ENCODE measurements around the gene PTTG1IP.
"Not testable (repeated sequence)": the region's sequence is repeated elsewhere in the genome, so short reads cannot be mapped to it uniquely, and the experiment has no call there.

Gene PTTG1IP

GRCh38 chr21:44836349-44836665 is 37.2 kb downstream of the PTTG1IP start:
- Histone ChIP-seq H3K27me3 (replicated peaks; ENCODE audit: control insufficient read depth, insufficient read depth, low read length, poor library complexity, severe bottlenecking) (no peaks in the 10 kb centered on the region), H3K4me3 (ENCODE audit: insufficient read depth, low read depth, low read length, poor library complexity, severe bottlenecking) (no peak overlapping the region), H3K27ac (ENCODE audit: insufficient read depth, low read length, poor library complexity, severe bottlenecking) (no peak overlapping the region), H3K9me3 (ENCODE audit: control insufficient read depth, low read length) (no peaks in the 10 kb centered on the region), H3K36me3 (ENCODE audit: control insufficient read depth, insufficient read depth, low read length) (no peaks in the 10 kb centered on the region), H3K4me1 (ENCODE audit: control insufficient read depth, insufficient read depth, low read length, poor library complexity, severe bottlenecking) (no peaks in the 10 kb centered on the region)
- DNase-seq: no peak

DNA sequence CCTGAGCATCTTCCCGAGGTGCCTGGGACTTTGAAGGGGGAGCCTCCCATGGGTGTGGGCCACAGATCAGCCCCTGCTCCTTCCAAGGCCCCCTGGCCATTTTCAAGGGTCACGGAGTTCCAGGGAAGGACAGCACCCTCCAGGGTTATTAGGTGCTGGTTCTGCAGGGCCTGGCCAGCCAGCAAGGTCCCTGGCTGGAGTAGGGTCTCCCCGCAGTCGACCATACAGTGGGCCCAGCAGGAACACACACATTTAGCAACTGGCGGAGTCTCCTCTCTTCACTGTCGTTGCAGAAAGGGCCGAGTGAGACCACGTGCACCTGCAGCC is 37.9 kb downstream of the PTTG1IP start:
- no peaks in the 10 kb centered on the region for H3K4me1 ChIP-seq (ENCODE audit: control insufficient read depth, insufficient read depth, low read length, poor library complexity, severe bottlenecking)
- no peaks in the 10 kb centered on the region for H3K9me3 ChIP-seq (ENCODE audit: control insufficient read depth, low read length)
- H3K27ac ChIP-seq (ENCODE audit: insufficient read depth, low read length, poor library complexity, severe bottlenecking): no peak overlapping the region
- DNase-seq: no peak
- no peak overlapping the region for H3K4me3 ChIP-seq (ENCODE audit: insufficient read depth, low read depth, low read length, poor library complexity, severe bottlenecking)
- H3K36me3 ChIP-seq (ENCODE audit: control insufficient read depth, insufficient read depth, low read length): no peaks in the 10 kb centered on the region
- no peaks in the 10 kb centered on the region for H3K27me3 ChIP-seq (replicated peaks; ENCODE audit: control insufficient read depth, insufficient read depth, low read length, poor library complexity, severe bottlenecking)

- Histone ChIP-seq H3K9me3 (ENCODE audit: control insufficient read depth, low read length) (no peaks in the 10 kb centered on the region), H3K36me3 (ENCODE audit: control insufficient read depth, insufficient read depth, low read length) (no peaks in the 10 kb centered on the region), H3K27me3 (replicated peaks; ENCODE audit: control insufficient read depth, insufficient read depth, low read length, poor library complexity, severe bottlenecking) (no peaks in the 10 kb centered on the region), H3K4me3 (ENCODE audit: insufficient read depth, low read depth, low read length, poor library complexity, severe bottlenecking) (no peak overlapping the region), H3K27ac (ENCODE audit: insufficient read depth, low read length, poor library complexity, severe bottlenecking) (no peak overlapping the region), H3K4me1 (ENCODE audit: control insufficient read depth, insufficient read depth, low read length, poor library complexity, severe bottlenecking) (peaks cover 2% of the 10 kb centered on the region)
- DNase-seq: no peak
These were observed 38.4 kb downstream of the PTTG1IP start for GRCh38 chr21:44834951-44835646.

- Histone ChIP-seq H3K9me3 (ENCODE audit: control insufficient read depth, low read length) (no peaks in the 10 kb centered on the region), H3K27ac (ENCODE audit: insufficient read depth, low read length, poor library complexity, severe bottlenecking) (no peak overlapping the region), H3K4me3 (ENCODE audit: insufficient read depth, low read depth, low read length, poor library complexity, severe bottlenecking) (no peak overlapping the region), H3K4me1 (ENCODE audit: control insufficient read depth, insufficient read depth, low read length, poor library complexity, severe bottlenecking) (peaks cover 3% of the 10 kb centered on the region), H3K36me3 (ENCODE audit: control insufficient read depth, insufficient read depth, low read length) (no peaks in the 10 kb centered on the region), H3K27me3 (replicated peaks; ENCODE audit: control insufficient read depth, insufficient read depth, low read length, poor library complexity, severe bottlenecking) (no peaks in the 10 kb centered on the region)
- DNase-seq: no peak
These were observed 39.1 kb downstream of the PTTG1IP start for GRCh38 chr21:44834231-44834950.

DNA sequence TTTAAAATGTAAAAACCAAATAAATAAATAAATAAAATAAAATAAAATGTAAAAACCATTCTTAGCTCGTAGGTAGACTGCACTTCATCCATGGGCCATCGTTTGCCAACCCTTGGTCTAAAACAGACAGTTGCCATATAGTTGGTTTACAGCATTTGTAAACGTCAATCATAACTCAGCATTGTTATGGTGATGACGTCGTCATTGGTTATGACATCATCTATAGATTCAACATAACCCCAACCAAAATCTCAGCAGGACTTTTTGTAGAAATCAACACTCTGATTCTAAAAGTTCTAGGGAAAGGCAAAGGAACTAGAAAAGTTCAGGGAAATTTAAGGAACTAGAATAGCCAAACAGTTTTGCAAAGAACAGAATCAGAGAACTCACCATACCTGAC is 39.8 kb downstream of the PTTG1IP start:
- no peaks in the 10 kb centered on the region for H3K36me3 ChIP-seq (ENCODE audit: control insufficient read depth, insufficient read depth, low read length)
- H3K27me3 ChIP-seq (replicated peaks; ENCODE audit: control insufficient read depth, insufficient read depth, low read length, poor library complexity, severe bottlenecking): no peaks in the 10 kb centered on the region
- H3K27ac ChIP-seq (ENCODE audit: insufficient read depth, low read length, poor library complexity, severe bottlenecking): no peak overlapping the region
- no peak for DNase-seq
- peaks cover 3% of the 10 kb centered on the region for H3K4me1 ChIP-seq (ENCODE audit: control insufficient read depth, insufficient read depth, low read length, poor library complexity, severe bottlenecking)
- H3K9me3 ChIP-seq (ENCODE audit: control insufficient read depth, low read length): no peaks in the 10 kb centered on the region
- H3K4me3 ChIP-seq (ENCODE audit: insufficient read depth, low read depth, low read length, poor library complexity, severe bottlenecking): no peak overlapping the region

GRCh38 chr21:44832516-44833255 is 40.8 kb downstream of the PTTG1IP start:
- H3K27me3 ChIP-seq (replicated peaks; ENCODE audit: control insufficient read depth, insufficient read depth, low read length, poor library complexity, severe bottlenecking); H3K36me3 ChIP-seq (ENCODE audit: control insufficient read depth, insufficient read depth, low read length); H3K4me3 ChIP-seq (ENCODE audit: insufficient read depth, low read depth, low read length, poor library complexity, severe bottlenecking); H3K27ac ChIP-seq (ENCODE audit: insufficient read depth, low read length, poor library complexity, severe bottlenecking); DNase-seq; H3K9me3 ChIP-seq (ENCODE audit: control insufficient read depth, low read length); H3K4me1 ChIP-seq (ENCODE audit: control insufficient read depth, insufficient read depth, low read length, poor library complexity, severe bottlenecking): not testable (repeated sequence)

DNA sequence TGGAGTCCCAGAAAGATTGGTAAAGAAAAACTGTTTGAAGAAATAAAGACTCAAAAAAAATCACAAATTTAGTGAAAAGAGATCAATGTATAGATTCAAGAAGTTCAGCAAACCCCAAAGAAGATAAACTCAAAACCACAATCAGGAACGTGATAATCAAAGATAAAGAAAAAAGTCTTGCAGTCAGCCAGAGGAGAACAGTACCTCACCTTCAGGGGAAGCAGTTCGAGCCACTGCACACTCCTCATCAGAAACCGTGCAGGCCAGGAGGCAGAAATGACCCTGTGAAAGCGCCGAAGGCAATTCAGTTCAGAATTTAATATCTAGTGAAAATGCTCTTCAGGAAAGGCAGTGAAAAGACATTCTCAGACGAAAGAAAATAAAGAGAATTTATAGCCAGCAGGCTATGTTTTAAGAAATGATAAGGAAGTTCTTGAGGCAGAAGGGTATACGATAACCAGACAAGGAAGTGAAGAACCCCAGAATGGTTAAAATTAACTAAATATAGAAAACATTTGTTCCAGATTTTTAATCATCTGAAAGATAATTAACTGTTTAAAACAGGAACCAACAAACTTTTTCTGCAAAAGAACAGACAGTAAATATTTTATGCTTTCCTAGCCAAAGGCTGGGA is 42.1 kb downstream of the PTTG1IP start:
- H3K27me3 ChIP-seq (replicated peaks; ENCODE audit: control insufficient read depth, insufficient read depth, low read length, poor library complexity, severe bottlenecking): no peaks in the 10 kb centered on the region
- H3K4me3 ChIP-seq (ENCODE audit: insufficient read depth, low read depth, low read length, poor library complexity, severe bottlenecking): no peak overlapping the region
- no peaks in the 10 kb centered on the region for H3K9me3 ChIP-seq (ENCODE audit: control insufficient read depth, low read length)
- H3K4me1 ChIP-seq (ENCODE audit: control insufficient read depth, insufficient read depth, low read length, poor library complexity, severe bottlenecking): peaks cover 3% of the 10 kb centered on the region
- H3K27ac ChIP-seq (ENCODE audit: insufficient read depth, low read length, poor library complexity, severe bottlenecking): no peak overlapping the region
- no peaks in the 10 kb centered on the region for H3K36me3 ChIP-seq (ENCODE audit: control insufficient read depth, insufficient read depth, low read length)
- DNase-seq: no peak

GRCh38 chr21:44829507-44830092 is 43.9 kb downstream of the PTTG1IP start:
- H3K4me1 ChIP-seq (ENCODE audit: control insufficient read depth, insufficient read depth, low read length, poor library complexity, severe bottlenecking): peaks cover 3% of the 10 kb centered on the region
- no peak overlapping the region for H3K4me3 ChIP-seq (ENCODE audit: insufficient read depth, low read depth, low read length, poor library complexity, severe bottlenecking)
- no peaks in the 10 kb centered on the region for H3K36me3 ChIP-seq (ENCODE audit: control insufficient read depth, insufficient read depth, low read length)
- H3K27ac ChIP-seq (ENCODE audit: insufficient read depth, low read length, poor library complexity, severe bottlenecking): no peak overlapping the region
- DNase-seq: no peak
- no peaks in the 10 kb centered on the region for H3K9me3 ChIP-seq (ENCODE audit: control insufficient read depth, low read length)
- H3K27me3 ChIP-seq (replicated peaks; ENCODE audit: control insufficient read depth, insufficient read depth, low read length, poor library complexity, severe bottlenecking): no peaks in the 10 kb centered on the region

- no peak for DNase-seq
- no peaks in the 10 kb centered on the region for H3K9me3 ChIP-seq (ENCODE audit: control insufficient read depth, low read length)
- no peaks in the 10 kb centered on the region for H3K36me3 ChIP-seq (ENCODE audit: control insufficient read depth, insufficient read depth, low read length)
- H3K4me3 ChIP-seq (ENCODE audit: insufficient read depth, low read depth, low read length, poor library complexity, severe bottlenecking): no peak overlapping the region
- H3K4me1 ChIP-seq (ENCODE audit: control insufficient read depth, insufficient read depth, low read length, poor library complexity, severe bottlenecking): peaks cover 3% of the 10 kb centered on the region
- no peak overlapping the region for H3K27ac ChIP-seq (ENCODE audit: insufficient read depth, low read length, poor library complexity, severe bottlenecking)
- H3K27me3 ChIP-seq (replicated peaks; ENCODE audit: control insufficient read depth, insufficient read depth, low read length, poor library complexity, severe bottlenecking): no peaks in the 10 kb centered on the region
These were observed 45.0 kb downstream of the PTTG1IP start for GRCh38 chr21:44828362-44829056.

Measured in effector memory CD4-positive, alpha-beta T cell (primary cell).